ENCODE measurements around the gene NCR2. TPM values are rescaled to one million over a fixed set of nuclear protein-coding genes. Genes with fewer than 3 reads are reported as not detected.

NCR2 gene
- total RNA-seq, 2 donors from 2014 or later = 1.0 TPM; not detected in 1

DNA sequence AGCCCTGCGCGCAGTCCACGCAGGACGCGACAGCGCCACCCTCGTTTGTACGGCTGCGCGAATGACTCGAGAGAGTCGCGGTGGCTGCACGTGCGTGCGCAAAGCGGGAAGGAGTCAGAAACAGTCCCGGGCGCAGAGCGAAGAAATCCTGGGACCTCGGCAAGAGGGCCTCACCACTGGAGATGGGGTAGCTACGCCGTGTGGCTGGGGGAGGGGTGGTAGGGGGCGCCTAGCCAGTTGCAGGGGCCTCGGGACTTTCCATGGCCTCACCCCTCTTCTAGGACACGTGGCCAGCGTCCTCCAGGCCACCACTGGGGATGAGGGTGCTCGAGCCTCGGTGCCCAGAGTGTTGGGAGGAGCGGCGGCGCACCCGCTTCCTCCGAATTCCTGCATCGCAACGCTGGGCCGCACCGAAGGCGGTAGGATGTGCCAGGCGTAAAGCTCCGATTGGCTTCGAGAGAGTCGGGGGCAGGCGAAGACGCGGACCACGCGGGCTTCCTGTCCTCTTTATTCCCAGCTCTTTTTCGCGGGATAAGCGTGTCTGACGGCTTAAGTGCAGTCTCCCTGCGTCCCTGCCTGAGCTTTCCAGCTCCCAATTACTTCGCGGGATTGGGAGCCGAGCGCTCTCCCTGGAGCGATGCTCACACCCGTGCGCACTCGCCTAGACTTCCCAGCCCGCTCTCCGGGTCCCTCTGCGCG lies 38.7 kb downstream of the NCR2 start:
- Mint-ChIP-seq H3K27ac (no peak overlapping the region), H3K4me1 (ENCODE audit: low read depth in 2 of 2) (peaks cover 26 to 32% of the 10 kb centered on the region in 2 donors), H3K4me3 (peak overlapping the region; percentile 44), H3K9me3 (no peaks in the 10 kb centered on the region), H3K27me3 (peaks cover 56 to 73% of the 10 kb centered on the region in 2 donors), H3K36me3 (no peaks in the 10 kb centered on the region)
- DNase-seq (ENCODE audit: low spot score) (no peak), ATAC-seq (no peak)

DNA sequence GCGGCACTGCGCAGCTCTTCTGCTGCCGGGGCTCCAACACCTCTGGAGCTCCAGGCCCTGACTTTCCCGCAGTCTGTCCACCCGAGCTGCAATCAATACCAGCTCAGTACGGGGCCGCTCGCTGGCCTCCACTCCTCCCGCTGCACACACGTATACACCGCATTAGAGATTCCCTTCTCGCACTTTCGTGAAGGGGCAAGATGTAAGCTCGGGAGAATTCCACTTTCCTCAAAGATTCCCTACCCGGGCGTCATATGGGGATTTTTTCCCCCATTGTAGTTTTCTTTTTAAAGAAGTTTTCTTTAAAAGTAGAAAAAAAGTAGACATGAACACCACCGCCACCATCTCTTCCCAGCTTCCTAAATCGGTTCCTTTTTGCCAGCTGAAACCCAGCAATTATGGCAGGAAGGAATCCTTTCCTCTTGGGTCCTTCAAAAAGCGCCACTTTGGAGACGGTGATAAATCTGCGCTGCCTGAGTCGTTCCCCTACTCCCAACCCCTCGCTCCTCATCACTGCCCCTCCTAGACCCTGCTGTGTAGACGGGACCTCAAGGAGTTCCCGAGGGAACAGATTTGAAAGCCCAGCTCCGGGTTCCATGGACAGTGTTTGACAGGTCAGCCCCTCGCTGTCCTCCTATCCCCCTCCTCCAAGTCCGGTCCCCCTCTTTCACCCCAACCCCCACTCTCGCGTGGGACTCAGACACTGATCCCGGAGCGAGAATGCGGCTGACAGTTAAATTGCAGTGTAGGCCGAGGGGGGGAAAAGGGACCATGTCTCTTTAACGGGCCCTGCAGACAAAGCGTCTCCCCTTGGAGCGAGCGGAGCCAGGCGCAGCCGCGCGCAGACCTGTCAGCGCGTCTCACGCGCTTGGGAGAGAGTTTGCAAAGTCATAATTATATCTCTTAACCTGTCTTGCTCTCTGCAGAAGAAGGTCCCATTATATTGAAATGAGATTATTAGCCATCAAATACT lies 39.5 kb downstream of the NCR2 start:
- DNase-seq (ENCODE audit: low spot score) = no peak
- Mint-ChIP-seq H3K9me3 (no peaks in the 10 kb centered on the region), H3K4me3 (peak overlapping the region; percentile 44), H3K27me3 (peaks cover 56 to 75% of the 10 kb centered on the region in 2 donors), H3K36me3 (no peaks in the 10 kb centered on the region), H3K4me1 (ENCODE audit: low read depth in 2 of 2) (peaks cover 25 to 31% of the 10 kb centered on the region in 2 donors), H3K27ac (no peak overlapping the region)
- ATAC-seq = no peak

DNA sequence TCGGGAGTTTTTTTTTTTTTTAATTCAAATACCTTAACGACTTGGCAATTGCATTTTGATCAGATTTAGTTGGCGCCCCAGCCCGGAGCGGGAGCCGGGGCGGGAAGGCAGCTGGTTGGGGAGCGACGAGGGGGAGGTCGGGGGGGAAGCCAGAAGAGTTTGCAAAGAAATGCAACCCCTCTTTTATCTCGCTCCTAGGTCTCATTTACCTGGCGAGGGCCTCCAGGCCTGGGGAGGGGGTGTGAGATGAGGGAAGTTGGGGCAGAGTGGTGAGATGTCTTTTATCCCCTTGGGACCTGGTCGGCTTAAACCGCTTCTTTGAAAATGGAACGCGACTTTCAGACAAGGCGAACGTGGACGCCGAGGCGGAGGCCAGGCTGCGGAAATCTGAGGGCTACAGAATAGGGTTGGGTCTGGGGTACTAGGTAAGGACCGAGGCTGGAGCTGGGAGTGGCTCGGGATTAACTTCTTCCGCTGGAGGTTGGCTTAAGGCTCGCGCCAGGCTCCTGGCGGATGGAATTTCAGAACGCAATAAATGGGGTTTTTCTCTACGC lies 40.3 kb downstream of the NCR2 start:
- H3K9me3 Mint-ChIP-seq = no peaks in the 10 kb centered on the region
- DNase-seq (ENCODE audit: low spot score) = no peak
- peaks cover 52 to 69% of the 10 kb centered on the region in 2 donors for H3K27me3 Mint-ChIP-seq
- no peak overlapping the region for H3K27ac Mint-ChIP-seq
- H3K4me3 Mint-ChIP-seq = no peak overlapping the region
- no peaks in the 10 kb centered on the region for H3K36me3 Mint-ChIP-seq
- H3K4me1 Mint-ChIP-seq (ENCODE audit: low read depth in 2 of 2) = peaks cover 25 to 28% of the 10 kb centered on the region in 2 donors
- no peak for ATAC-seq

DNA sequence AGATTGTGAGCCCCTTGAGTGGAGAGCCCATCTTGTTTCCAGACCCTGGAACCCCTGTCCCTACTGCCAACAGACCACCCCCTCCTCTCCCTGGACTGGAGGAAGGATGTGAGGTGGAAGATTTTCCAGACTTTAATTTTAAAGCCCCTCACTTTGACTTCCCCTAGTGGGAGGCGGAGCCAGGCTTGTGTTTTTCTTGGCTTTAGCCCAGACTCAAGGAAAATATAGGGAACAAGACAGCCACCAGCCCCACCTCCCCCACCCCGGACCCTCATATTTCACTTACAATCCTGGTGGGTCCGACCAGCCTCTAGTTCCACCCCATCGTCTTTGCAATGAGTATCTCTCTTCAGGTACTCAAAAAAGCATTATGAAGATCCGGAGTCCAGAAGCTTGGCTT lies 40.8 kb downstream of the NCR2 start:
- no peaks in the 10 kb centered on the region for H3K36me3 Mint-ChIP-seq
- no peaks in the 10 kb centered on the region for H3K9me3 Mint-ChIP-seq
- no peak overlapping the region for H3K27ac Mint-ChIP-seq
- H3K4me3 Mint-ChIP-seq = no peak overlapping the region
- DNase-seq (ENCODE audit: low spot score) = no peak
- ATAC-seq = no peak
- H3K4me1 Mint-ChIP-seq (ENCODE audit: low read depth in 2 of 2) = peaks cover 25 to 26% of the 10 kb centered on the region in 2 donors
- H3K27me3 Mint-ChIP-seq = peaks cover 50 to 64% of the 10 kb centered on the region in 2 donors

DNA sequence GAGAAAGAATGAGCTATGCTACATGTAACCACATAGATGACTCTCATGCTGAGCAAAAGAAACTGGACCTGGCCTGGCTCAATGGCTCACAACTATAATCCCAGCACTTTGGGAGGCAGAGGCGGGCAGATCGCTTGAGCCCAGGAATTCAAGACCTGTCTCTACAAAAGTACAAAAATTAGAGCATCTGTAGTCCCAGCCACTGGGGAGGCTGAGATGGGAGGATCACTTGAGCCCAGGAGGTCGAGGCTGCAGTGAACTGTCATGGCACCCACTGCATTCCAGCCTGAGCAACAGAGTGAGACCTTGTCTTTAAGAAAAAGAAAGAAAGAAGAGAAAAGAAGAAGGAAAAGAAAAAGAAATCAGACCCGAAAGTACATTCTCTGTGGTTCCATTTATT lies 41.7 kb downstream of the NCR2 start:
- peaks cover 47 to 56% of the 10 kb centered on the region in 2 donors for H3K27me3 Mint-ChIP-seq
- peaks cover 17 to 18% of the 10 kb centered on the region in 2 donors for H3K4me1 Mint-ChIP-seq (ENCODE audit: low read depth in 2 of 2)
- DNase-seq (ENCODE audit: low spot score) (no peak), ATAC-seq (no peak)
- no peak overlapping the region for H3K27ac Mint-ChIP-seq
- H3K9me3 Mint-ChIP-seq = no peaks in the 10 kb centered on the region
- H3K36me3 Mint-ChIP-seq = no peaks in the 10 kb centered on the region
- H3K4me3 Mint-ChIP-seq = no peak overlapping the region

DNA sequence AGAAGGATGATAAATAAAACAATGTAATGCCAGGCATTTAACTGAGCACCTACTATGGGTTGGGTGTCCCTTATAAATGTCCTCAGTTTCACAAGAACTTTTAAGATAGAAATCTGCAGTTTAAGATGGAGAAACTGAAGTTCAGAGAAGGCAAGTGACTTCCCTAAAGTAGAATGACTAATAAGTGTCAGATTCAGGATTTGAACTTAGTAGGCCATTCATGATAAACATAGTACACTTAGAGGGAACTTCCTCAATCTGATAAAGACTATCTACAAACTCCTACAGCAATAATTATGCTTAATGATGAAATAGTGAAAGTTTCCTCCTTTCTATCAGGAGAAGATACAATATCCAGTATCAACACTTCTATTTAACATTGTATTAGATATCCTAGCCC lies 43.9 kb downstream of the NCR2 start:
- Mint-ChIP-seq H3K27me3 (peaks cover 41 to 64% of the 10 kb centered on the region in 2 donors), H3K27ac (no peak overlapping the region), H3K4me1 (ENCODE audit: low read depth in 2 of 2) (peaks cover 6 to 9% of the 10 kb centered on the region in 2 donors), H3K9me3 (no peaks in the 10 kb centered on the region), H3K36me3 (no peaks in the 10 kb centered on the region), H3K4me3 (no peak overlapping the region)
- ATAC-seq (no peak), DNase-seq (ENCODE audit: low spot score) (no peak)

DNA sequence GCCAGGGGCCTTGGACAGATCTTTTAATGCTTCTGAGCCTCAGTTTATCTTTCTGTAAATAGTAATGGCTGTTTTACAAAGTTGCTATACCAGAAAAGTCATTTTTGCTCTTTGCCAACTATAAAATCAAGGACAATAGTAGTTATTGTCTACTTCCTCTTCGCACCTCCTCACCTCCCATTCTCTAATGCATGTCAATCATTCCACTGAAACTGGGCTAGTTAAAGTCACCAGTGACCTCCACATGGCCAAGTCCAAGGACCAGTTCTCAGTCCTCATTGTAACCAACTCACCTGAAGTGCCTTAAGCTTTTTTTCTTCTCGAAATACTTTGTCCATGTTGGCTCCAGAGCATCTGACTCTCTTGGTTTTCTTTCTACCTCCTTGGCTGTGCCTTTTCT lies 51.2 kb downstream of the NCR2 start:
- H3K27me3 Mint-ChIP-seq = peaks cover 26 to 37% of the 10 kb centered on the region in 2 donors
- H3K4me1 Mint-ChIP-seq (ENCODE audit: low read depth in 2 of 2) = no peaks in the 10 kb centered on the region
- H3K4me3 Mint-ChIP-seq = no peak overlapping the region
- no peak overlapping the region for H3K27ac Mint-ChIP-seq
- ATAC-seq (no peak), DNase-seq (ENCODE audit: low spot score) (no peak)
- no peaks in the 10 kb centered on the region for H3K9me3 Mint-ChIP-seq
- no peaks in the 10 kb centered on the region for H3K36me3 Mint-ChIP-seq

DNA sequence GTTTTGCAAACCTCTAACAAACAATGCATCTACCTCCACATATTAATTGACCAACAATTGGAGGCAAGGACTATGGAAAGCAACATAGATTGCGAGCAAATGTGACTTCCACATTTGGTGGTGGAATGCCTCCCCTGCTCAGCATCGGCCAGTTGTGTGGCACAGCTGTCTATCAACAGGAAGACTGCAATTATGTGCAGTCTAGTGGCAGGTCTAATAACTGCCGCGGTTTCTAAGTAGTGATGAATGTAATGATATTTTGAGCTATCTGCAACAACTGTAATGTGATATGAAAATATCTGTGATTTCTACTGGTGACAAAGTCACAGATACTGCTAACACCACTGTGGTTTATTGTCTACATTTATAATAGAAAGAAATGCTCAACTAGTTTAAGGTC lies 56.8 kb downstream of the NCR2 start:
- H3K4me3 Mint-ChIP-seq = no peak overlapping the region
- peaks cover 17% of the 10 kb centered on the region for H3K36me3 Mint-ChIP-seq
- H3K4me1 Mint-ChIP-seq (ENCODE audit: low read depth in 2 of 2) = no peaks in the 10 kb centered on the region
- no peak for ATAC-seq
- H3K27me3 Mint-ChIP-seq = peaks cover 42 to 43% of the 10 kb centered on the region in 2 donors
- no peak overlapping the region for H3K27ac Mint-ChIP-seq
- H3K9me3 Mint-ChIP-seq = peaks cover 4% of the 10 kb centered on the region
- DNase-seq (ENCODE audit: low spot score) = peak; percentile 20

DNA sequence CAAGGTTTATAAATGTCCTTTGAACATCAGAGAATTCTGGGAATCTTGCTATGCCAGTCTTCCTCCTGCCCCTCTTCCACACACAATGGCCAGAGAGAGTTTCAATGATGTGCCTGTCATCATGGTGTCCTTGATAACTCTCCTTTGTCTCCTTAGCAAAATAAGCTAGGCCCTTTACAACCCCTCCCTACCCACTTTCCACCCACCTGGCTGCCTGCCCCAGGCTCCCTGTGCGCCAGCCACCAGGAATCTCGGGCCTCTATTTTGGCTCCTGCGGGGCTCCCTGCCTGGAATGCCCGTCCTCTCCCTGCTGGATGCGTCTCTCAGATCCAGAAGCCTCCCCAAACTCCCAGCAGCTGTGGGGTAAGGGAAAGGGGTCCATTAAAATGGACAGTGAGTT lies 60.9 kb downstream of the NCR2 start:
- no peak overlapping the region for H3K27ac Mint-ChIP-seq
- ATAC-seq = no peak

DNA sequence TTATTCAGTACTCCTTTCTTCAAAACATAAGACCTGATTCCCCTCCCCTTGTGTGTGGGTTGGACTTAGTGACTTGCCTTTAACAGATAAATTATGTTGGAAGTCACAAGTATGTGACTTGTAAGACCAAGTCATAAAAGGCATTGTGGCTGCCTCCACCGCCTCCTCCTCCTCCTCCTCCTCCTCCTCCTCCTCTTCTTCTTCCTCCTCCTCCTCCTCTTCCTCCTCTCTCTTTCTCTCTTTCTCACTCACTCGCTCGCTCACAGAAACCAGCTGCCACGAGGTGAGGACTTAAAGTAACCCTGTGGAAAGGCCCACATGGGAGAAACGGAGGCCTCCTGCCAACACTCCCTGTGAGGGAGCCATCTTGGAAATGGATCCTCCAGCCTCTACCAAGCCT lies 64.0 kb downstream of the NCR2 start:
- Mint-ChIP-seq H3K36me3 (peaks cover 17% of the 10 kb centered on the region), H3K9me3 (peaks cover 9% of the 10 kb centered on the region), H3K4me3 (no peak overlapping the region), H3K27ac (peak overlapping the region in 1 of 2 donors; percentile 32), H3K4me1 (ENCODE audit: low read depth in 2 of 2) (no peaks in the 10 kb centered on the region), H3K27me3 (peaks cover 41 to 60% of the 10 kb centered on the region in 2 donors)
- DNase-seq (ENCODE audit: low spot score) (peak; percentile 10), ATAC-seq (no peak)

More for the DNA sequence above, 60.9 kb downstream of the NCR2 start:
- Mint-ChIP-seq H3K27me3 (peaks cover 45 to 57% of the 10 kb centered on the region in 2 donors), H3K36me3 (peaks cover 17% of the 10 kb centered on the region), H3K4me1 (ENCODE audit: low read depth in 2 of 2) (no peaks in the 10 kb centered on the region), H3K9me3 (peaks cover 4% of the 10 kb centered on the region), H3K4me3 (no peak overlapping the region)
- DNase-seq (ENCODE audit: low spot score) = peak; percentile 18

Other genes with a start within 250 kb of the NCR2 start
- not detected for gene TREML1, start 181.3 kb upstream of the NCR2 start, total RNA-seq
- gene TREM2, start 172.5 kb upstream of the NCR2 start, total RNA-seq = not detected
- gene TREML2, start 134.5 kb upstream of the NCR2 start, total RNA-seq = 1 to 10 TPM; 1.5 to 8.1 TPM
- gene TREML4, start 107.3 kb upstream of the NCR2 start, total RNA-seq = not detected
- under 1 TPM in 1 of 2 donors, not detected in 1; 0.38 TPM for gene TREM1, start 48.9 kb upstream of the NCR2 start, total RNA-seq
- 100 to 1,000 TPM in 1 of 2 donors, 10 to 100 TPM in 1; 52.4 to 110 TPM for gene FOXP4, start 210.8 kb downstream of the NCR2 start, total RNA-seq

Measured in natural killer cell treated with Interleukin-12 subunit alpha and Interleukin-12 subunit beta and Interleukin-15 and Interleukin-18, amount 100 ng/mL, for 72 hours (primary cell).